DMS153 treated with DMSO at 0.1 percent for 48 hours (cell line): Measurements from ENCODE around the gene PET100.

Source experiments
- DNase-seq: peaks from one replicate; lab custom pipeline; 2025; ENCODE audit not compliant: unreplicated experiment; lab: John Stamatoyannopoulos, UW

PET100 gene

GRCh38 chr19:7612282-7613274 lies 17.0 kb upstream of the PET100 start:
- no peak for DNase-seq

- no peak for DNase-seq
These were observed 14.5 kb upstream of the PET100 start for GRCh38 chr19:7614859-7615741.

- no peak for DNase-seq
These were observed 12.4 kb upstream of the PET100 start for GRCh38 chr19:7617172-7617571.

GRCh38 chr19:7617735-7618134 lies 11.9 kb upstream of the PET100 start:
- no peak for DNase-seq

GRCh38 chr19:7618348-7618747 lies 11.2 kb upstream of the PET100 start:
- no peak for DNase-seq

GRCh38 chr19:7618771-7619510 lies 10.7 kb upstream of the PET100 start:
- DNase-seq = no peak

GRCh38 chr19:7619671-7620441 lies 9.7 kb upstream of the PET100 start:
- no peak for DNase-seq

- DNase-seq = no peak
These were observed 8.9 kb upstream of the PET100 start for GRCh38 chr19:7620442-7621412.

- no peak for DNase-seq
These were observed 6.5 kb upstream of the PET100 start for GRCh38 chr19:7622933-7623685.

- no peak for DNase-seq
These were observed 5.6 kb upstream of the PET100 start for GRCh38 chr19:7623725-7624603.

- no peak for DNase-seq
These were observed 4.8 kb upstream of the PET100 start for GRCh38 chr19:7624810-7625209.

- DNase-seq = no peak
These were observed 3.7 kb upstream of the PET100 start for GRCh38 chr19:7625763-7626372.

- DNase-seq = no peak
These were observed 2.4 kb upstream of the PET100 start for GRCh38 chr19:7627166-7627565.

GRCh38 chr19:7628589-7629311 lies 843 bp upstream of the PET100 start:
- no peak for DNase-seq

- no peak for DNase-seq
These were observed 2.0 kb downstream of the PET100 start for GRCh38 chr19:7631577-7631976.
